HCEC 1CT (cell line): ENCODE results near the gene ADRM1.

Experiments used
- DNase-seq: peaks from one replicate; pipeline ENCODE4 v3.0.0-alpha.2; 2017

ADRM1 gene

GRCh38 chr20:62344782-62345181 is 42.0 kb downstream of the ADRM1 start:
- peak; percentile 75 for DNase-seq

- DNase-seq = no peak
These were observed 43.0 kb downstream of the ADRM1 start for GRCh38 chr20:62345681-62346370.

GRCh38 chr20:62346398-62347150 is 43.8 kb downstream of the ADRM1 start:
- DNase-seq = no peak

GRCh38 chr20:62347151-62347404 is 44.3 kb downstream of the ADRM1 start:
- DNase-seq = no peak

GRCh38 chr20:62347445-62347844 is 44.6 kb downstream of the ADRM1 start:
- no peak for DNase-seq

- DNase-seq = no peak
These were observed 45.8 kb downstream of the ADRM1 start for GRCh38 chr20:62348604-62349003.

- DNase-seq = no peak
These were observed 46.8 kb downstream of the ADRM1 start for GRCh38 chr20:62349556-62350097.

GRCh38 chr20:62350098-62350628 is 47.4 kb downstream of the ADRM1 start:
- DNase-seq = no peak

- DNase-seq = no peak
These were observed 48.0 kb downstream of the ADRM1 start for GRCh38 chr20:62350629-62351422.

- no peak for DNase-seq
These were observed 48.9 kb downstream of the ADRM1 start for GRCh38 chr20:62351469-62352401.

GRCh38 chr20:62352402-62353288 is 49.8 kb downstream of the ADRM1 start:
- DNase-seq = no peak

- no peak for DNase-seq
These were observed 50.7 kb downstream of the ADRM1 start for GRCh38 chr20:62353289-62354030.

- DNase-seq = no peak
These were observed 51.4 kb downstream of the ADRM1 start for GRCh38 chr20:62354031-62354808.

- no peak for DNase-seq
These were observed 52.1 kb downstream of the ADRM1 start for GRCh38 chr20:62354811-62355341.

GRCh38 chr20:62355516-62355877 is 52.7 kb downstream of the ADRM1 start:
- DNase-seq = no peak

GRCh38 chr20:62355878-62356588 is 53.2 kb downstream of the ADRM1 start:
- DNase-seq = no peak

- no peak for DNase-seq
These were observed 53.9 kb downstream of the ADRM1 start for GRCh38 chr20:62356589-62357186.

GRCh38 chr20:62357187-62357667 is 54.4 kb downstream of the ADRM1 start:
- peak; percentile 35 for DNase-seq
